Liver (tissue), 4 donors: ENCODE measurements around the gene SNRNP48. TPM values are rescaled to one million over a fixed set of nuclear protein-coding genes. Genes with fewer than 3 reads are reported as not detected.

Source experiments
- polyA plus RNA-seq, 2 donors: library from polyadenylated mRNA; stranded (reverse) in 1 of 2; unstranded in 1 of 2; fragments of 200-250 nt in 1 of 2; fragments of >200 nt in 1 of 2; fragmentation: Nextera tagmentation in 1 of 2; extraction: Ambion mirVana in 1 of 2; gene quantifications; one replicate each; pipeline versions ENCODE4 v1.2.1 to v1.2.3, GENCODE V29; 2013 to 2015
- total RNA-seq, 2 donors: library from RNA; depleted of rRNA; stranded (reverse); fragments of >200 nt; gene quantifications; one replicate each; pipeline ENCODE4 v1.2.3, GENCODE V29; 2014
- donor health status: healthy.
- donor health status: healthy.
- donor health status: healthy.

SNRNP48 gene
- total and polyA plus RNA-seq, 4 donors = 5.0 to 9.7 (median 8.4) TPM

Other genes with a start within 250 kb of the SNRNP48 start
- under 1 TPM in 1 of 2 donors, not detected in 1; 0.08 TPM for gene CAGE1, start 200.5 kb upstream of the SNRNP48 start, total RNA-seq
- not detected for gene CAGE1, start 200.5 kb upstream of the SNRNP48 start, polyA plus RNA-seq
- gene RIOK1, start 200.4 kb upstream of the SNRNP48 start, total RNA-seq = 1 to 10 TPM; 7.3 to 10.0 TPM
- 1 to 10 TPM; 4.8 to 5.9 TPM for gene RIOK1, start 200.4 kb upstream of the SNRNP48 start, polyA plus RNA-seq
- 10 to 100 TPM; 41.2 to 74.7 TPM for gene DSP, start 48.5 kb upstream of the SNRNP48 start, total RNA-seq
- 10 to 100 TPM; 25.0 to 27.1 TPM for gene DSP, start 48.5 kb upstream of the SNRNP48 start, polyA plus RNA-seq
- gene BMP6, start 135.9 kb downstream of the SNRNP48 start, total RNA-seq = 1 to 10 TPM in 1 of 2 donors, under 1 TPM in 1; 0.93 to 5.9 TPM
- 1 to 10 TPM in 1 of 2 donors, under 1 TPM in 1; 0.57 to 3.8 TPM for gene BMP6, start 135.9 kb downstream of the SNRNP48 start, polyA plus RNA-seq